A172 (cell line): ENCODE results near the gene NR3C2. TPM values are rescaled to one million over a fixed set of nuclear protein-coding genes. Genes with fewer than 3 reads are reported as not detected.

Source experiments
- DNase-seq: peaks from one replicate; pipeline ENCODE4 v3.0.0-alpha.2; 2015; ENCODE audit warnings: low spot score
- total RNA-seq: library from RNA; depleted of rRNA; stranded (reverse); fragments of >200 nt; shearing (Covaris generic); gene quantifications from 2 replicates; pipeline ENCODE4 v1.2.3, GENCODE V29; 2014; rRNA removed

The NR3C2 gene
- 1.3 and 3.3 TPM in 2 replicates for total RNA-seq

- DNase-seq = peak; percentile 98
Measured at GRCh38 chr4:148441986-148442831, at the start of gene NR3C2. NR3C2 (minus strand) TSS chr4:148442414.

DNA sequence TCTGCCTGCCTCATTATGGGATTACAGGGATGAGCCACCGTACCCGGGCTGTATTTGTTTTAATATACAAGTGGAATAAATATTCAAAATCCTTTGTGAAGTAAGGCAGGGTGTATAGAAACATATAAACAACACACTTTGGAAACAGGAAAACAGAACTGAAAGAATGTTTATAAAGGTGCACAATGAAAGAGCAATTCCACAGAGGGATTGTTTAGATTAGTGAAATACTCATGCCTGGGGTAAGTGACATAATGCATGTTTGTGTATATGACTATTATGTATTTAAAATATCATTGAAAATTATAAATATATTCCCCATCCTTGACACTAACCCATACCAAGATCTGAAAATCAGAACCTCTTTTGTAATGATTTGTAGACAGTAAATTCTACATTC is 45.0 kb upstream of the NR3C2 start:
- DNase-seq = no peak

- DNase-seq = no peak
Measured at GRCh38 chr4:148481636-148482035, 39.4 kb upstream of the NR3C2 start.

DNA sequence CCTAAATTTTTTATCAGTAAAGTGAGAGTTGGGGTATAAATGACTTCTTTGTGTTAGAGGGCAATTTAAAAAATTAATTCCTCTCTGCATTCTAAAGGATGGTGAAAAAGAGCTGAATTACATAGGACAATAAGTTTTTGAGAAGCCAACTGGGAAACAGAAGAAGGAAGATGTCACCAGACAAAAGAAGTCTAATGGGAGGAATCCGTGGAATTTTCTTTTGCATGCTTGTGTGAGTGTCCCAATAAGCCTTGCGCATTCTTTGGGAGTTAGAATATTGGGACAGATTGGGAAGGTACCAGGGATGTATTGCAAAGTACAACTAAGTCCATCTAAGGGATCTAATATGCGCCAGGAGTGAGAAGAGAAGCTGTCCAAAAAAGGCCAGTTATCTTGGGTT is 35.1 kb upstream of the NR3C2 start:
- no peak for DNase-seq

DNA sequence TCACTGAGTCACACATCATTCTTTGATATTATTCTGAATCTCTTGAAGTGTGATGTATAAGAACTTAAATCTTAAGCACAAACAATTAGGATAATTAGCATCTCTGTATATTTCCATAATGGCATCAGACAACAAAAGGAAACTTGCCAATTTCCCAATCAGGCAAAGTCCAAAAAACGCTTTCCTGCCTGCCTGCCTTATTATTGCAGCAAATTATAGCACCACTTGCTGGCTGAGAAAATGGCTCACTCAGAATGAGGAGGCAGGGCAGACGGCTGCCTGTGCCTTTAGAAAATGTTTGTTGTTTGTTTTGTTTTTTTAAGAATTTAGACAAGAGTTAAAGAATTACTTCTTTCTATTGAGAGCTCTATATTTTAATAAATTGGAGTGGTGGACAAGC is 27.7 kb upstream of the NR3C2 start:
- DNase-seq = no peak

DNA sequence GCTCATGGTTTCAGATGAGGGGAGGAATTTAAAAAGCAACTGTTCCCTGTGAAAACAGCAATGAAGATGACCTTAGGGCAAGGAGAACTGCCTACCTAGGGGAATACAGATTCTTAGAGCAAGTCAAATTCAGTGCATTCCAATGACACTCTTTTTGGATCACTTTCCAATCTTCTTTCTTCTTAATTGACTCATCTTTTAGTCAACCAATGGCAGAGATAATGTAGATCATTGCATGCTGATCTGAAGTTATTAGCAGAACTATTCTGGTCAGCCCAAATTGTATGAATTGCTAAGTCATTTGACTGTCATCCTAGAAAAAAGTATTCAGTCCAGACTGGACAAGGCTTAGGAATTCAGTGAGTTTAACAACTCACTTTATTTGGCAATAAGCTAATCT is 12.6 kb upstream of the NR3C2 start:
- peak; percentile 14 for DNase-seq

GRCh38 chr4:148453833-148454232 is 11.6 kb upstream of the NR3C2 start:
- DNase-seq = no peak

GRCh38 chr4:148452970-148453369 is 10.8 kb upstream of the NR3C2 start:
- peak; percentile 33 for DNase-seq

DNA sequence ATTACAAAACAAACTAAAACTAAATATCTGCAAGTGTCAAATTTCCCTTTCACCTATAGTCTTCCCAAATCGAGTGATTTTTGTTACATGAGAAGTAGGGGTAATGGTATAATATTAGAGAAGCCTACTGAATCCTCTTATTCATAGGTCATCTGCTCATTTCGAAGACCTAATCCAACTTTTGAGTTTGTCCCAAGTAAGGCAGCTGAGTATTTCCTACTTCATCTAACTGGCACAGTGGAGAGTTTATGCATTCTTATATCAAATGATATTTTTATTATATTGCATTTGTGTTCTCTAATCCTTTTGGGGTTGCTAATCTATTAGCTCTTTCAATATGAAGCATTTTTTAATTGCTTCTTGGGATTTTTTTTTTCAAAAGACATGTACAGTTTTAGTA is 7.7 kb upstream of the NR3C2 start:
- no peak for DNase-seq

DNA sequence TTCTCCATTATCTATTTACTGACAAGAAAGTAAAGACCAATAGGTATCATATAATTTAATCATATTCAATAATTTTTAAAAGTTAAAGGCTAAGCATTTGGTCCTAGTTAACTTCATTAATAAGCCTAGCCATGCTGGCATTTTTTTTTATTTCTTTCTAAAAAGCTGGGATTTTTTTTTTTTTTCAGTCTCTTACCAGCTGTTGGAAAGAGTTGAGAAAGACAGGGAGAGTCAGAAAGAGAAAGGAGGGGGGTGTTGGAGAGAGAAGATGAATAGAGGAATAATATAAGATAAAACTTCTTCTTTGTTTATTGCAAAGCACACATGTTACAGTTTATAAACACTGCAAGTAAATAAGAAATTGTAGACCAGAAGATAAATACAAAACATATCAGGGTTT is 5.9 kb upstream of the NR3C2 start:
- no peak for DNase-seq

- DNase-seq = no peak
Measured at GRCh38 chr4:148447681-148448080, 5.5 kb upstream of the NR3C2 start.

DNA sequence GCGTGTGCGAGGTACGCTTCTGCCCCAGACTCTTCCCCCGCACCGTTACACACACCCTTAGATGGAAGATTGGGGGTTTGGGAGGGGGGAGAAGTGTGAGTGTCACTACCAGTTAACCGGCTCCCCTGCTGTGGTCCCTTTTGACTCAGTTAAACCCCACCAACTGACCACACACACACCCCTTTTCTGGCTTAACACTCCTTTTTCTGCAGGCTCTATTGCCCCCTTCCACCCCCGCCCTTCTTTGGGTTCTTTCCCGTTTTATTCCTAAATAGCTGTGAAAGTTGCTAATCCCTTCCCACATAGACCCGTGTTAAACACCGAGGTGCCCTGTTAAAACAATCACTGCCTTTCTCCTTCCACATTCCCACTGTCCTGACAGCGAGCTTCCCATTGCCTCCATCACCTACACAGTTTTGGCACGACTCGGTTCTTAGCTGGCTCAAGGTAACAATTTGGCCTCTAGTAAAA is 3.7 kb upstream of the NR3C2 start:
- DNase-seq = no peak

DNA sequence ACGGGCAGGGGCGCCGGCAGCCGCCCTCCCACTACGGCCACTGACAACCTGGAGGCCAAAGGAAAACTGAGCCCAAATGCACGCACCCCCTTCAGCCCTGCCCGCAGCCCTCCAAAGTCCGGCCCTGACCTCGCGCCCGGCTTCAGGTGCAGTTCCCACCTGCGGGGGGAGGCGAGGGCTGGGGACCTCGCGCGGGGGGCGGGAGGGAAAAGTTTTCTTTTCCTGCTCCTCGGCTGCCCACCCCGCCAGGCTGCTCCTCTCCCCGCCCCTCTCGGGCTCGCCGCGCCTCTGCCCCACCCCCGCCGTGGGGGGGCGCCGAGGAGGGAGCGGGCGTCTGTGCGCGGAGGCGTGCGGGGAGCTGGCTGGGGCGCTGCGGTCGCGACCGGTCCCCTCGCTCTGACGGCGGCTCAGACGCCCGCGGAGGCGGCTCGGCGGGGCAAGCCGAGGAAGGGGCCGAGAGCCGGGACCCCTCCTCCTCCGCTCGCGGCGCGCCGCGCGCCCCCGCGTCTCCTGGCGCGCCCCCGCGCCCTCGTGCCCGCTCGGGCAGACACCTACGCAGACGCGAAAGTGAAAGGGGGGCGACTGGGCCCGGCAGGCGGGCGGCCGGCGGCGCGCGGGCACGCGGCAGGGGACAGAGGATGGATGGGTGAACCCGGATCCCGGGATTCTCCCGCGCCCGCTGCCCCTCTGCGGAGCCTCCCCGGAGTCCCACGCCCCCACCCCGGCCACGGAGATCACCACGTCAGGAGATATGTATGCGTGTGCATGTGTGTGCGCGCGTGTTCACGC is 3.1 kb upstream of the NR3C2 start:
- DNase-seq = no peak

DNA sequence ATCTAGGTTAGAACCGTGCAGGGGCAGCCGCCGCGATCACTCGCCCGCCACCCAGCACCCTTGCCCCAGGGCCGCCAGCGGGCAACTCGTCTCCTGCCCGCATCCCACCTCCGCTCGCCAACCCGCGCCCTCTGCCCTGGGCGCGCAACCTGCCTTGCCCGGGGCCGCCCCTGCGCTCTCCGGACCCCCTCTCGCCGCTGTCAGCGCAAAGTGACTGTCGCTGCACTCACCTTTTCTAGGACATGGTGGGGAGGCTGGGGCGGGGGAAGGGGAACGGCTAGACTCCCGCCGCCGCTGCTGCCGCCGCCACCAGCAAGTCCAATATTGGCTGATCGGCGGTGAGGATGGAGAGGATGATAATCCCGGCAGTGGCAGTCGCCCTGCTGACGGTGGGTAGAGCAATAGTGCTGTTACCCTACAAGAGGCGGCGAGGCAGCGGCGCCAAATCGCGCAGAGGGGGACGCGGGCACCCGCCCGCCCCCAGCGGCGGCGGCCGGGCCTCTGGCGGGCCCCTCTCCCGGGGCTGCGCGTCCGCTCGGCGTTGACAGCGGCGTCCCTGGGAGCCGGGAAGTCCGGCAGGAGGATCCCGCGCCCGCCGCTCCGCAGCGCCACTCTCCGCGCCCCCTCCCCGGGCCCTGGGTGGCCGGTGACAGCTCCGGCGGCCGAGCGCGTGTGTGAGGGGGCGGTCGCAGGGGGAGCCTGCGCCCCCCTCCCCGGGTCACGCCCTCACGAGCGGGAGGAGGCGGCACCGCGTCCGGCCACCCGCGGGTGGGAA is 2.3 kb upstream of the NR3C2 start:
- no peak for DNase-seq

DNA sequence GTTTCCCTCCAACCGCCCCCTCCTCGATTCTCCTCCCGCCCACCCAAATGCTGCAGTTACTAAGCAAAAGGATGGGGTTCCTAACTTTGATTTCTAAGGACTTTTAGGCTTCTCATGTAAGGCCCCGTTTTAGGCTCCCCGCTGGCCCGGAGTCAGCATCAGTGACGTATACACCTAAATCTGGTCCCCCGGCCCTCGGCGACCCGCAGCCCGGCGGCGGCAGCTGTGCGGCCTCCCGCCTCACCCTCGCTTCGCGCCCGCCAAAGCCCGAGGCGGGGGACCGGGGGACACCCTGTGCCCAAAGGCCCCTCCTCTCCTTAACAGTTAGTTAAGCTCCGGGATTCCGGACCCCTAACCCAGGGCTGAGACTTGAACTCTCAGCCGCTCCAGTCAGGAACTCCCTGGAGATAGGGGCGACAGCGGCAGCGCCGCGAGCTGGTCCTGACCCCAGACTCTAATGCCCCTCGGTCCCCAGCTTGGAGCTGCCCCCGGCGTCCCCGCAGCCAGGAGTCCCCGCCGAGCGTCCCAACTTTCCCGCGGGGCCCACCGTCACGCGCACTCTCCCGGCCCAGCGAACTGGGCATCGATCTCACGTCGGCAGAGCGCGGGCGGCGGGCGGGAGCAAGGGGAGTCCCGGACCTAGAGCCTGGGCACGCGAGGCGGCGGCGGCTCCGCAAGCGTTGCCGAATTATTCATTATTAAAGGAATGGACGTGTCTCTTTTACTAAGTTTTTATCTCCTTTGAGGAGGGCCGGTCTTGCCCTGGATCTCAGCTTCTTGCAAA is 1.5 kb upstream of the NR3C2 start:
- DNase-seq = no peak

DNA sequence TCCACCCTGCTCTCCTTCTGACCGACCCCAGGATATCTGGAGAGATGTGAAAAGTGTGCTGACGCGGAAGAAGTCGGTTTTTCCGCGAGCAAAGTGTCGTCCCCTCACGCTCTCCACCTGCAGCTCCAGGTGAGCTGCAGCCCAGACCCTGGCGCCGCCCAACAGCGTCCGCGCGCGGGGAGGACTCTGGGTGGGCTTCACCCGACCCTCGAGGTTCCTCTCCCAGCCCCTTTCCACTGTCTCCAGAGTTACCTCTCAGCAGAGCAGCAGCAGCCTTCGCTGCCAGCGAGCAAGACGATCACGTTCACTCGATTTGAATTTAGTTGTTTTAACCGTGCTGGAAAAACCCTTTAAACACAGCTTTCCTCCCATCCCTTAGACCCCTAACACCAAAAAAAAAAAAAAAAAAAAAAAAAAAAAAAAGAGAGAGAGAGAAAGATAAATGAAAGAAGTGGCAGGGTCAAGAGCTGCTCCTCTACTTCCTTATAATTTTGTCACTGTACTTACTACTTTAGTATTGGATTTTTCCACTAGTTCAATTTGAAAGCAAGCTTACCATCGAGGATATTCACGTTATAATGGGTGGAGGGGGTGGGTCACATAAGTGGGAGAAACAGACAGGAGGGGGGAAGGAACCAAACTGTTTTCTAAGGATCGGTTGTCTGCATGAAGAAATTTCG is 758 bp upstream of the NR3C2 start:
- no peak for DNase-seq

DNA sequence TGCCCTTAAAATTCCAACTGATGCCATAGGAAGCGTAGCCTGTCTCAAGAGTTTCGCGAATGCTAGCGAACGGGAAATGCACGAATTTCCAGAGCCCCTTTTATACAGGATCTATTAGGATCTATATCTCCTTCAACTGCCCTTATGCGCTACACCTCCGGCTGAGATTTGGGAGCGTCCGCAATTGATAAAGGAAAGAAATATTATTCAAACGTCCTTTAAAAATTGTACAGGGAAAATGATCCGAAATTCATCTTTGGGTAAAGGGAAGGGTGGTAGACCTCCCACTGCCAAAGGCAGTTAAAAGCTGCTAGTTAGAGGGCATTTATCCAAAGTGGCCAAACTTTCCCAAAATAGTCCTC is 609 bp downstream of the NR3C2 start:
- DNase-seq = no peak

GRCh38 chr4:148438047-148438446 is 4.2 kb downstream of the NR3C2 start:
- no peak for DNase-seq

DNA sequence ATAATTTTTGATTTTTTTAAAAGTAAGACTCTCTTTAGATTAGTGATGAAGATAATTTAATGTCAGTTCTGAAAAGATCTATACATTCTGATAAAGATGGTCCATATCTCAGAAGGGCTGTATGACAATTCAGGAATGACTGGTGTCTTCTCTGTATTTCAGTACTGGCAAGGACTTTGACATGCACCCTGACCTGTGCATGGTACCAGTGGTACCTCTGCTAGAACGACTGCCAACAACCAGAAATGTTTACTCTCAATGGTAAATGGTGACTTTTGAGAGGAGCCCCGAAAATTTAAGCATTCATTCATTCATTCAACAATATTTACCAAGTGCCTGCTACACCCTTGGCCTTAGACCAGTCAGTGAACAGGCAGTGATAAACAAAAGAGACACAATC is 4.8 kb downstream of the NR3C2 start:
- no peak for DNase-seq

DNA sequence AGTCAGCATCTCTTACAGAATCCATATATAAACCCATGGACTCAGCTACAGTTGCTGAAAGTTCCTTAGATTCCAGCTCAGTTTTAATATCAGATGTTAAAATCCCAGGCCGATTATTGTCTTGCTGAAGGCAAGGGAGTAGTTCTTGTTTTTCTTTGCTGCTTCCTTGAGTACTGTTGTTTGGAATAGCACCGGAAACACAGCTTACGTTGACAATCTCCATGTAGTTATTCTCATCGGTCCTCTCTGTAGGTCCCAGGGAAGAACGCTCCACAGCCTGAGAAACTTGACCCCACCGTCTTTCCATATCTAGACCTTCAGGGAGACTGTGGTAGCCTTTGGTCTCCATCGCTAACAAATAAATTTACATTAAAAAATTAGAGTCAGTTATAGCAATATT is 5.7 kb downstream of the NR3C2 start:
- no peak for DNase-seq
